HEK293T (cell line): ENCODE results near the gene DAP.

Source experiments
- CTCF ChIA-PET: fragments of 350-600 bp; formaldehyde crosslinking; extraction: SDS; loops from one replicate; lab custom pipeline; 2021; ENCODE audit warnings: antibody characterized with exemption, inconsistent platforms; lab: Yijun Ruan, JAX
- POLR2A ChIA-PET: fragments of 350-600 bp; formaldehyde crosslinking; extraction: SDS; loops from one replicate; lab custom pipeline; 2020; ENCODE audit warnings: antibody characterized with exemption, inconsistent platforms; lab: Yijun Ruan, JAX
- DNase-seq: peaks from one replicate; pipeline ENCODE4 v3.0.0; 2012; ENCODE audit warnings: mixed read lengths; ENCODE audit errors: extremely low spot score
- ARNT ChIP-seq: fragments of 450-650 bp; IDR thresholded peaks from 2 replicates; pipeline ENCODE4 v1.6.1; 2017; ENCODE audit warnings: mild to moderate bottlenecking
- BHLHE40 ChIP-seq: fragments of 450-650 bp; IDR thresholded peaks from 2 replicates; pipeline ENCODE4 v1.6.1; 2016; ENCODE audit warnings: mild to moderate bottlenecking, moderate library complexity, borderline replicate concordance
- CTBP1 ChIP-seq: fragments of 450-650 bp; IDR thresholded peaks from 2 replicates; pipeline ENCODE4 v1.6.1; 2016; ENCODE audit warnings: borderline replicate concordance
- ELF4 ChIP-seq: fragments of 450-650 bp; IDR thresholded peaks from 2 replicates; pipeline ENCODE4 v1.6.1; 2017; ENCODE audit warnings: antibody characterized with exemption
- FOXA1 ChIP-seq: fragments of 450-650 bp; IDR thresholded peaks from 2 replicates; pipeline ENCODE4 v1.6.1; 2016; ENCODE audit warnings: mild to moderate bottlenecking
- FOXK2 ChIP-seq: fragments of 450-650 bp; IDR thresholded peaks from 2 replicates; pipeline ENCODE4 v1.6.1; 2016; ENCODE audit warnings: mild to moderate bottlenecking
- FOXM1 ChIP-seq: fragments of 450-650 bp; IDR thresholded peaks from 2 replicates; pipeline ENCODE4 v1.6.1; 2017; ENCODE audit warnings: mild to moderate bottlenecking, borderline replicate concordance
- HDGF ChIP-seq: fragments of 450-650 bp; IDR thresholded peaks from 2 replicates; pipeline ENCODE4 v1.6.1; 2017; ENCODE audit warnings: antibody characterized with exemption, borderline replicate concordance
- L3MBTL2 ChIP-seq: fragments of 450-650 bp; conservative IDR thresholded peaks from 2 replicates; pipeline ENCODE4 v1.6.1; 2016; ENCODE audit warnings: mild to moderate bottlenecking
- LEF1 ChIP-seq: fragments of 450-650 bp; IDR thresholded peaks from 2 replicates; pipeline ENCODE4 v1.6.1; 2017; ENCODE audit warnings: mild to moderate bottlenecking, borderline replicate concordance
- NFRKB ChIP-seq: fragments of 450-650 bp; IDR thresholded peaks from 2 replicates; pipeline ENCODE4 v1.6.1; 2016; ENCODE audit warnings: mild to moderate bottlenecking, moderate library complexity
- PKNOX1 ChIP-seq: fragments of 450-650 bp; IDR thresholded peaks from 2 replicates; pipeline ENCODE4 v1.6.1; 2016
- SP1 ChIP-seq: fragments of 450-650 bp; IDR thresholded peaks from 2 replicates; pipeline ENCODE4 v1.6.1; 2017
- SUZ12 ChIP-seq: fragments of 450-650 bp; IDR thresholded peaks from 2 replicates; pipeline ENCODE4 v1.6.1; 2016; ENCODE audit warnings: mild to moderate bottlenecking
- TARDBP ChIP-seq: fragments of 450-650 bp; IDR thresholded peaks from 2 replicates; pipeline ENCODE4 v1.6.1; 2016
- ZNF384 ChIP-seq: fragments of 450-650 bp; IDR thresholded peaks from 2 replicates; pipeline ENCODE4 v1.6.1; 2016

DAP gene

GRCh38 chr5:10729320-10730042 is 31.6 kb downstream of the DAP start:
- CTCF ChIA-PET: no interaction called here
- no peak for TF ChIP-seq ARNT
- TF ChIP-seq FOXK2: no peak
- no peak for TF ChIP-seq SUZ12
- no peak for TF ChIP-seq ZNF384
- no peak for TF ChIP-seq HDGF
- no peak for TF ChIP-seq FOXM1
- no peak for TF ChIP-seq BHLHE40
- TF ChIP-seq SP1: no peak
- TF ChIP-seq PKNOX1: no peak
- no peak for TF ChIP-seq NFRKB
- no peak for TF ChIP-seq FOXA1
- no peak for TF ChIP-seq CTBP1
- no peak for TF ChIP-seq LEF1
- TF ChIP-seq ELF4: no peak
- TF ChIP-seq TARDBP: no peak
- no peak for TF ChIP-seq L3MBTL2
- POLR2A ChIA-PET: no interaction called here

GRCh38 chr5:10728679-10729078 is 32.4 kb downstream of the DAP start:
- ChIA-PET POLR2A (no interaction called here), CTCF (interaction anchor here (0.6 kb wide), 1 partner anchor 11 kb away, joined by 3 read pairs; no protein-coding TSS in a partner anchor)
- no peak for DNase-seq
- no peak for TF ChIP-seq ARNT
- no peak for TF ChIP-seq NFRKB

More at GRCh38 chr5:10729320-10730042, 31.6 kb downstream of the DAP start:
- no peak for DNase-seq

DNA sequence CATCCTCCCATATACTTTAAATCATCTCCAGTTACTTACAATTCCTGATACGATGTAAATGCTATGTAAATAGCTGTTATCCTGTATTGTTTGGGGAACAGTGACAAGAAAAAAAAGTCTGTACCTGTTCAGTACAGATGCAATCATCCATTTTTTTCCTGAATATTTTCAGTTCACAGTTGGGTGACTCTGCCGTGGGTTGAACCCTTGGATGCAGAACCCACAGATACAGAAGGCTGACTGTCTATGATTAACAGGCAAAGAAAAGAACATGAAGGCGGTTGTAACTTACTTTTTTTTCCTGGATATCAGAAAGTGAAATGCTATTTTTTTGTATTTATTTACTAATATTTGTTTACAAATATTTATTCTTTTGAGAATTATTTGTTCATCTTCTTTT is 33.2 kb downstream of the DAP start:
- no peak for TF ChIP-seq FOXM1
- ChIA-PET POLR2A (no interaction called here), CTCF (no interaction called here)
- DNase-seq: no peak

DNA sequence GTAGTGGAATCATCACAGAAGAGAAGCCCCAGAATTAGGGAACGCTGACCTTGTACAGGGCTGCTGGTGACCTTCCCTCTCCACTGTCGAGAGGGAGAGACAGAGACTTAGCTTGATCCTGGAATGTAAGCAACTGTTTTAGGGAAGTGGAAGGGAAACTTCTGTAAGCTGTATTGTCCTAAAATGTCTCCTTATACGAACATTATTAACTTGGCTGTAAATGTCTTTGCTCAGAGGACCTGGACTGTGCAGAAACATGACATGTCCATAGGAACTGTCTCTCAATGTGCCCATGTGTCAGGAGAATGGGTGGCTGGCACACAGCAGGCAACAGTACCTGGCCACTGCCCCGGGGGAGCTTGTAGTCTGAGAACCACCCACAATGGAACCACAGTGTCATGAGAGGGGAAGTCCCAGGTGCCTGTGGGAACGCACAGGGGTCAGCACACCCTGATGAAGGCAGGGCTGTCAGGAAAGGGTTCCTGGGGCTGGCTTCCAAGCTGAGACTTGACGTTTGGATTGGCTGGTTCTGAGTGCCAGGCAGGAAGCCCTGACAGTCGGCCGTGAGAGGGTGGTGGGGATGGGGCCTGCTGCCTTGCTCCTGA is 34.0 kb downstream of the DAP start:
- ChIA-PET CTCF (no interaction called here), POLR2A (no interaction called here)
- no peak for DNase-seq
- TF ChIP-seq HDGF (no peak), CTBP1 (no peak), SUZ12 (no peak), FOXM1 (no peak), ARNT (no peak), ELF4 (no peak), SP1 (no peak), L3MBTL2 (no peak), PKNOX1 (no peak), LEF1 (no peak), FOXA1 (no peak), BHLHE40 (no peak)

DNA sequence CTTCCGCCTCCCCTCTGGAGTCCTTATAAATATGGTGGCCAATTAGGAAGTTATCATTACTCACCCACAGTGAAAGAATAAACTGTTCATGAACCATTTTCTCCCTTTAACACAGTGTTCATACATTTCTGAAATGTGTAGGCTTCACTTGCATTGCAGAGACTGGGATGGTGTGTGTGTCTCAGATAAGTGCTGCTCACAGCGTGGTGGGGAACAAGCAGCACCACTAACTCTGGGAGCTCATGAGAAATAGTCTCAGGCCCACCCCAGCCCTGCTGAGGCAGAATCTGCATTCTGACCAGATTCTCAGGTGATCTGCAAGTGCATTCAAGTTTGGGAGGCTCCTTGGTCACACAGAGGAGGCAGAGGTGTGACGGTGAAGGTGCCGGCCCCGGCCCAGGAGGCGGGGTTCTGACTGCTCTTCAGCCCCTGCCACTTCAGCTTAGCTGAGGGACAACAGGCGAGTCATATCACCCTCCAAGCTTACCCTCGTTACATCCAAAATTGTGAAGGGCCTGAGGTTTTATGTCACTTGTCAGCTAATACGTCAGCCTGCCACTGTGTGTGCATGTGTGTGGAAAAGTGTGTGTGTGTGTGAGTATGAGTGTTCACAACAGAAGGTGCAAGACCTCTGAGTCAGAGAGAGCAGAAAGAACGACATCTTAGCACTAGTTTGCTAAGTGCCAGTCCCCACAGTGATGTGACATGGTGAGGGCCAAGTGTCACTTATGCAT is 34.7 kb downstream of the DAP start:
- POLR2A ChIA-PET: no interaction called here
- TF ChIP-seq ARNT (no peak), TARDBP (no peak), SP1 (no peak), CTBP1 (no peak), BHLHE40 (no peak), FOXA1 (no peak), NFRKB (no peak), L3MBTL2 (no peak), ZNF384 (no peak), PKNOX1 (no peak), FOXM1 (no peak), ELF4 (no peak), FOXK2 (no peak), LEF1 (no peak), SUZ12 (no peak), HDGF (no peak)
- CTCF ChIA-PET: interaction anchor here (0.6 kb wide), 1 partner anchor 31 kb away, joined by 3 read pairs; no protein-coding TSS in a partner anchor
- DNase-seq: no peak

DNA sequence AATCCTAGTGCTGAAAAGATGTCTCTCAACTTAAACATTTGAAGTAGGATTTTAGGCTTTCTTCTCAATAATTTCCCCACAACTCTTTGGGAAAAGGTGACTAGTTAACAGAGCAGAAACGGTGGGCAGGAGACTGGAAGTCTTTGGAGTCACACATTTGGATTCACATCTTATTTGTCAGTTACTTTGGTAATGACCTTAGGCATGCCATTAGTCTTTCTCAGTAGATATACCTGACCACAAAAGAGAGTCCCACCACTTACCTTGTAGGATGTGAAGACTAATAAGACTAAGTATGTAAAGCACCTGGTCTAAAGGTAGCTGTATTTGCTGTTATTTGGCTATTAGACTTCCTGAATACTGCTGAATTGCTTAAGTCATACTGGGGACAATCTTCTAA is 35.4 kb downstream of the DAP start:
- ChIA-PET POLR2A (interaction anchor here (0.6 kb wide), 1 partner anchor 30 kb away, joined by 3 read pairs; no protein-coding TSS in a partner anchor), CTCF (interaction anchor here (0.6 kb wide), 1 partner anchor 30 kb away, joined by 3 read pairs; no protein-coding TSS in a partner anchor)

More for the DNA sequence above, 35.4 kb downstream of the DAP start:
- TF ChIP-seq LEF1 (no peak), NFRKB (no peak), BHLHE40 (no peak), SUZ12 (no peak), FOXA1 (no peak), HDGF (no peak), FOXK2 (no peak)
- DNase-seq: no peak
